ENCODE results near the gene SH3PXD2A. TPM values are rescaled to one million over a fixed set of nuclear protein-coding genes. Genes with fewer than 3 reads are reported as not detected.
"Not testable (repeated sequence)": the region's sequence is repeated elsewhere in the genome, so short reads cannot be mapped to it uniquely, and the experiment has no call there.

Gene SH3PXD2A
- total RNA-seq, 2 experiments from 2014 or later = 6.5 to 7.4 TPM

- no peak overlapping the region for H3K27ac Mint-ChIP-seq
- no peak for ATAC-seq
- CTCF ChIA-PET = no interaction called here
- POLR2A ChIA-PET = no interaction called here
- H3K4me3 Mint-ChIP-seq = no peak overlapping the region
- no peak for TF ChIP-seq CTCF (IDR thresholded peaks at IDR 0.05)
- H3K27me3 Mint-ChIP-seq = peaks cover 1% of the 10 kb centered on the region
- no peaks in the 10 kb centered on the region for H3K9me3 Mint-ChIP-seq
- H3K36me3 Mint-ChIP-seq (ENCODE audit: low read depth) = no peaks in the 10 kb centered on the region
- intact Hi-C loops (cut with micrococcal nuclease) = no loop called here
- no peak for DNase-seq
- H3K4me1 Mint-ChIP-seq (ENCODE audit: low read depth) = peaks cover 9% of the 10 kb centered on the region
Observed at GRCh38 chr10:103776878-103777591, 78.3 kb downstream of the SH3PXD2A start.

GRCh38 chr10:103775776-103776175, 79.6 kb downstream of the SH3PXD2A start:
- H3K36me3 Mint-ChIP-seq (ENCODE audit: low read depth) = no peaks in the 10 kb centered on the region
- no peak overlapping the region for H3K27ac Mint-ChIP-seq
- H3K4me1 Mint-ChIP-seq (ENCODE audit: low read depth) = peaks cover 12% of the 10 kb centered on the region
- POLR2A ChIA-PET = interaction anchor here (1.0 kb wide), 1 partner anchor 18 kb away, joined by 3 read pairs; no protein-coding TSS in a partner anchor
- no peak overlapping the region for H3K4me3 Mint-ChIP-seq
- H3K27me3 Mint-ChIP-seq = peaks cover under 1% of the 10 kb centered on the region
- DNase-seq = no peak
- no peak for ATAC-seq
- intact Hi-C loops (cut with micrococcal nuclease) = no loop called here
- no peak for TF ChIP-seq CTCF (IDR thresholded peaks at IDR 0.05)
- CTCF ChIA-PET = interaction anchor here (1.0 to 1.7 kb wide), 4 partner anchors 10 to 89 kb away, joined by 3 to 7 read pairs (median 4); no protein-coding TSS in a partner anchor
- H3K9me3 Mint-ChIP-seq = no peaks in the 10 kb centered on the region

- H3K9me3 Mint-ChIP-seq; DNase-seq; ATAC-seq; H3K36me3 Mint-ChIP-seq (ENCODE audit: low read depth); intact Hi-C loops (cut with micrococcal nuclease); H3K27me3 Mint-ChIP-seq: not testable (repeated sequence)
- peaks cover 17% of the 10 kb centered on the region for H3K4me1 Mint-ChIP-seq (ENCODE audit: low read depth)
- POLR2A ChIA-PET = interaction anchor here (0.6 to 1.6 kb wide), 5 partner anchors 9 to 385 kb away, joined by 3 to 6 read pairs (median 3); no protein-coding TSS in a partner anchor
- CTCF ChIA-PET = interaction anchor here (0.9 to 3.2 kb wide), 8 partner anchors 9 to 76 kb away, joined by 3 to 23 read pairs (median 4); no protein-coding TSS in a partner anchor
- peak overlapping the region; percentile 90 for H3K27ac Mint-ChIP-seq
- H3K4me3 Mint-ChIP-seq = peak overlapping the region; percentile 77
Observed at GRCh38 chr10:103772846-103773245, 82.5 kb downstream of the SH3PXD2A start.

DNA sequence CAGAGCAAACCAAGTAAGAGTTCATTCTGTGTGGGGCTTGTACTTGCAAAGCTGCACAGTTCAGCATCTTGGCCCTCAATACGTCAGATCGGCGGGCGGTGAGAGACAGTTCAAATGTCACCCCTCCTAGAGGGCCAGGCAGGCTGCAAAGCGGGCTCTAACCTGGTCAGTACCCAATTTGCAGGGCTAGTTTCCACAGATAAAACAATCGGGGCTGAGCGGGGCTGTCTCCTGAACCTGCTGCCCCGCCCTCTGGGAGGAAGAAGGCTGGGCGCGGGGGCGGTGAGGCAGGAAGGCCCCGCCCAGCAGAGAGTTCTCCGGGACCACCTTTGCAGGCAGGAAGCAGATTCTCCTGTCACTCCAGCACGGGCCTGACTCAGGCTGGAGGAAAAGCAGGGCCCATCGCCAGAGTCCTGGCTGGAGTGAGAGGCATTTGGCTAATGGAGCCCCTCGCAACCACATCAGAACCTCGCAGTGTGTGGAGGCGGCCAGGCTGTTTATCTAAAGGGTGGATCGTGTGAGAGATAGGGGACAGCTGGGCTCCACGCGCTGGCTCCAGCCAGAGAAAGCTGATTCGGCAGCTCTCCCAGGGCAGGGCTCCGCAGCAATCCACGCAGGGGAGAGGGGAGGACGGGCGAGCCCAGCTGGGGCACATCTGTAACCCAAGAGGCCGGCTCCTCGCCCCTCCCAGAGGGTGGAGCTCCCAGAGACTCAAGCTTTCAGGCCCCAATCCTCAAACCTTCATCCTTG, 83.1 kb downstream of the SH3PXD2A start:
- ChIA-PET POLR2A (interaction anchor here (0.6 to 1.6 kb wide), 5 partner anchors 8 to 386 kb away, joined by 3 to 6 read pairs (median 3); no protein-coding TSS in a partner anchor), CTCF (interaction anchor here (0.9 to 3.2 kb wide), 7 partner anchors 14 to 76 kb away, joined by 3 to 23 read pairs (median 4); no protein-coding TSS in a partner anchor)
- peak overlapping the region; percentile 90 for H3K27ac Mint-ChIP-seq
- H3K27me3 Mint-ChIP-seq = no peaks in the 10 kb centered on the region
- peak overlapping the region; percentile 77 for H3K4me3 Mint-ChIP-seq
- intact Hi-C loops (cut with micrococcal nuclease) = no loop called here
- ATAC-seq (peak; percentile 78), DNase-seq (peak; percentile 72)
- no peaks in the 10 kb centered on the region for H3K36me3 Mint-ChIP-seq (ENCODE audit: low read depth)
- no peak for TF ChIP-seq CTCF (IDR thresholded peaks at IDR 0.05)
- peaks cover 17% of the 10 kb centered on the region for H3K4me1 Mint-ChIP-seq (ENCODE audit: low read depth)
- no peaks in the 10 kb centered on the region for H3K9me3 Mint-ChIP-seq

DNA sequence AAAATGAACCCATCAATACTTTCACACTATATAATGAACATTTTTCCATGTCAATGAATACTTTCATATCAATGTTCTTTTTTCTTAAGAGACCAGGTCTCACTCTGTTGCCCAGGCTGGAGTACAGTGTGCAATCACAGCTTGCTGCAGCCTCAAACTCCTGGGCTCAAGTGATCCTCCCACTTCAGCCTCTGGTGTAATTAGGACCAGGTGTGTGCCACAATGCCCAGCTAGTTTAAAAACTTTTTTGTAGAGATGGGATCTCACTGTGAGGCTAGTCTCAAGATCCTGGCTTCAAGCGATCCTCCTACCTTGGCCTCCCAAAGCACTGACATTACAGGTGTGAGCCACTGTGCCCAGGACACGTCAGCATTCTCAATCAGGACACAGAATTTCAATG, 85.2 kb downstream of the SH3PXD2A start:
- ChIA-PET POLR2A (no interaction called here), CTCF (interaction anchor here (1.0 kb wide), 1 partner anchor 17 kb away, joined by 3 read pairs; no protein-coding TSS in a partner anchor)
- H3K4me3 Mint-ChIP-seq = no peak overlapping the region
- no peaks in the 10 kb centered on the region for H3K27me3 Mint-ChIP-seq
- ATAC-seq = no peak
- H3K36me3 Mint-ChIP-seq (ENCODE audit: low read depth) = no peaks in the 10 kb centered on the region
- DNase-seq = no peak
- intact Hi-C loops (cut with micrococcal nuclease) = no loop called here
- H3K27ac Mint-ChIP-seq = no peak overlapping the region
- no peaks in the 10 kb centered on the region for H3K9me3 Mint-ChIP-seq
- no peak for TF ChIP-seq CTCF (IDR thresholded peaks at IDR 0.05)
- peaks cover 31% of the 10 kb centered on the region for H3K4me1 Mint-ChIP-seq (ENCODE audit: low read depth)

Data from activated CD8-positive, alpha-beta T cell treated with anti-CD3 and anti-CD28 coated beads for 36 hours (primary cell).